GM12878 (cell line): Measurements from ENCODE around the gene SDF4. TPM values are rescaled to one million over a fixed set of nuclear protein-coding genes. Genes with fewer than 3 reads are reported as not detected.

Source experiments
- ATAC-seq: fragments of 200-7000 bp; cut with Tn5 transposase; 3 replicates; pipeline ENCODE4 v1.9.1; 2020; ENCODE audit warnings: mild to moderate bottlenecking, moderate library complexity
- BruUV-seq: library from RNA; stranded (reverse); fragments of 400-500 nt; replicated peaks from 2 replicates; lab custom pipeline; 2021; lab: Mats Ljungman, UMichigan
- CTCF ChIA-PET: fragments of 300-600 bp; sonication (Branson Sonifier 250); formaldehyde crosslinking; extraction: SDS; loops from one replicate; lab custom pipeline; 2021; ENCODE audit warnings: inconsistent platforms; lab: Yijun Ruan, JAX
- POLR2A ChIA-PET: fragments of 350-600 bp; formaldehyde crosslinking; extraction: SDS; loops from one replicate; lab custom pipeline; 2021; ENCODE audit warnings: inconsistent platforms; lab: Charles Lee
- RAD21 ChIA-PET: fragments of 300-600 bp; sonication (Branson Sonifier 250); formaldehyde crosslinking; loops from one replicate; lab custom pipeline; 2023; ENCODE audit warnings: antibody characterized with exemption; ENCODE audit not compliant: unreplicated experiment; lab: Charles Lee
- SMC1A ChIA-PET: fragments of 300-600 bp; sonication (Branson Sonifier 250); formaldehyde crosslinking; loops from one replicate; lab custom pipeline; 2023; ENCODE audit not compliant: unreplicated experiment, uncharacterized antibody; lab: Charles Lee
- DNase-seq: peaks from one replicate; pipeline ENCODE4 v3.0.0-alpha.2; 2011; ENCODE audit warnings: low read depth, low spot score
- FAIRE-seq: peaks from 3 replicates; lab custom pipeline; 2011; peaks lifted over from hg19 to GRCh38; lab: Jason Lieb, UNC
- H2AFZ ChIP-seq: 2 replicates; pipeline ENCODE4 v1.6.0; 2011; ENCODE audit warnings: low read depth, low read length, control low read depth; ENCODE audit not compliant: control insufficient read depth
- H3K27ac ChIP-seq: 2 replicates; pipeline ENCODE4 v1.5.1; 2011; ENCODE audit warnings: control low read depth; ENCODE audit not compliant: control insufficient read depth, insufficient read depth
- H3K27me3 ChIP-seq, 2 experiments: replicated peaks in 1 of 2; 2 replicates each; pipeline versions ENCODE4 v1.6.0 to v1.6.1; 2011; ENCODE audit warnings: low read length in 1 of 2; ENCODE audit not compliant: control insufficient read depth in 2 of 2, insufficient read depth in 2 of 2
- H3K36me3 ChIP-seq, 2 experiments: 2 replicates each; pipeline ENCODE4 v1.5.1; 2011; ENCODE audit warnings: low read length in 1 of 2; ENCODE audit not compliant: control insufficient read depth in 2 of 2, insufficient read depth in 2 of 2
- H3K4me1 ChIP-seq: 2 replicates; pipeline ENCODE4 v1.6.1; 2011; ENCODE audit warnings: mild to moderate bottlenecking, low read length, moderate library complexity, mixed read lengths; ENCODE audit not compliant: control insufficient read depth, insufficient read depth
- H3K4me2 ChIP-seq: 2 replicates; pipeline ENCODE4 v1.6.0; 2011; ENCODE audit warnings: control low read depth; ENCODE audit not compliant: control insufficient read depth, insufficient read depth
- H3K4me3 ChIP-seq: fragments of 200-600 bp; sonication (generic); 2 replicates; pipeline ENCODE4 v1.5.1; 2016
- H3K79me2 ChIP-seq: 2 replicates; pipeline ENCODE4 v1.6.0; 2011; ENCODE audit warnings: low read length; ENCODE audit not compliant: control insufficient read depth, insufficient read depth
- H3K9ac ChIP-seq: 2 replicates; pipeline ENCODE4 v1.8.0; 2011; ENCODE audit warnings: low read length, control low read depth, mixed read lengths; ENCODE audit not compliant: control insufficient read depth, insufficient read depth
- H3K9me3 ChIP-seq: replicated peaks from 3 replicates; pipeline ENCODE4 v1.5.1; 2011; ENCODE audit warnings: mild to moderate bottlenecking, low read length; ENCODE audit not compliant: control insufficient read depth, insufficient read depth
- H4K20me1 ChIP-seq: 2 replicates; pipeline ENCODE4 v1.6.0; 2011; ENCODE audit not compliant: control insufficient read depth, insufficient read depth
- CHD2 ChIP-seq: IDR thresholded peaks from 2 replicates; pipeline ENCODE4 v1.6.1; 2011; ENCODE audit warnings: low read depth, low read length, improper control_type of control experiment, borderline replicate concordance
- CREM ChIP-seq: IDR thresholded peaks from 2 replicates; pipeline ENCODE4 v1.6.1; 2014; ENCODE audit warnings: antibody characterized with exemption, low read depth
- EZH2 ChIP-seq: IDR thresholded peaks from 2 replicates; pipeline ENCODE4 v1.6.1; 2012; ENCODE audit warnings: low read depth, mild to moderate bottlenecking, control low read depth, inconsistent platforms, low read length, borderline replicate concordance; ENCODE audit not compliant: control insufficient read depth
- IKZF2 ChIP-seq, 2 experiments: fragments of 450-650 bp; IDR thresholded peaks; 2 replicates each; pipeline ENCODE4 v1.6.1; 2017; ENCODE audit warnings: mild to moderate bottlenecking in 2 of 2, moderate library complexity in 2 of 2
- IRF3 ChIP-seq: fragments of 450-650 bp; IDR thresholded peaks from 2 replicates; pipeline ENCODE4 v1.6.1; 2014; ENCODE audit warnings: mild to moderate bottlenecking
- IRF4 ChIP-seq: IDR thresholded peaks from 2 replicates; pipeline ENCODE4 v1.6.1; 2011; ENCODE audit warnings: low read depth, low read length
- KLF5 ChIP-seq: fragments of 450-650 bp; IDR thresholded peaks from 2 replicates; pipeline ENCODE4 v1.6.1; 2014; ENCODE audit warnings: mild to moderate bottlenecking; ENCODE audit not compliant: partially characterized antibody
- MEF2B ChIP-seq: fragments of 450-650 bp; IDR thresholded peaks from 2 replicates; pipeline ENCODE4 v1.6.1; 2018; ENCODE audit warnings: mild to moderate bottlenecking, moderate library complexity; ENCODE audit not compliant: partially characterized antibody, poor library complexity, severe bottlenecking
- NFXL1 ChIP-seq: fragments of 450-650 bp; IDR thresholded peaks from 2 replicates; pipeline ENCODE4 v1.6.1; 2017; ENCODE audit warnings: antibody characterized with exemption, mild to moderate bottlenecking, borderline replicate concordance
- NRF1 ChIP-seq: conservative IDR thresholded peaks from 2 replicates; pipeline ENCODE4 v1.6.1; 2011; ENCODE audit warnings: mild to moderate bottlenecking, low read depth, low read length, improper control_type of control experiment
- PBX3 ChIP-seq: IDR thresholded peaks from 2 replicates; pipeline ENCODE4 v1.6.1; 2011; ENCODE audit warnings: mild to moderate bottlenecking, low read depth, low read length, moderate library complexity; ENCODE audit not compliant: insufficient replicate concordance
- POLR2AphosphoS2 ChIP-seq: IDR thresholded peaks from 2 replicates; pipeline ENCODE4 v1.6.1; 2011; ENCODE audit warnings: low read depth, mild to moderate bottlenecking, low read length, improper control_type of control experiment, moderate library complexity
- TCF3 ChIP-seq: IDR thresholded peaks from 2 replicates; pipeline ENCODE4 v1.6.1; 2012; ENCODE audit warnings: low read depth, mild to moderate bottlenecking, low read length, borderline replicate concordance; ENCODE audit not compliant: insufficient read depth
- USF1 ChIP-seq: IDR thresholded peaks from 2 replicates; pipeline ENCODE4 v1.6.1; 2011; ENCODE audit warnings: borderline replicate concordance, low read depth, mild to moderate bottlenecking, moderate library complexity, mixed read lengths, low read length; ENCODE audit not compliant: insufficient read depth; ENCODE audit errors: extremely low read length
- ZNF592 ChIP-seq: fragments of 450-650 bp; IDR thresholded peaks from 2 replicates; pipeline ENCODE4 v1.6.1; 2017; ENCODE audit warnings: mild to moderate bottlenecking, moderate library complexity
- WGBS: methylation state at CpG from one replicate; pipeline ENCODE4 v1.1.6; 2016; ENCODE audit warnings: low lambda C conversion rate; ENCODE audit not compliant: insufficient replicate concordance, insufficient coverage; ENCODE audit errors: missing lambda C conversion rate; 5-methylcytosine and 5-hydroxymethylcytosine counted together
- in situ Hi-C: fragments of 300-500 bp; cut with MboI; formaldehyde crosslinking; loops from 9 replicates; pipeline ENCODE4 v1.14.3; 2018; ENCODE audit warnings: mixed read lengths
- intact Hi-C: fragments of 100-400 bp; cut with micrococcal nuclease; formaldehyde crosslinking; loops from one replicate; pipeline ENCODE4 v1.14.2; 2022; ENCODE audit not compliant: unreplicated experiment
- polyA plus RNA-seq, 11 experiments: library from polyadenylated mRNA; depleted of rRNA in 4 of 11; unstranded in 6 of 11; stranded (reverse) in 5 of 11; fragments of >200 nt; fragmentation: Nextera tagmentation in 4 of 11; fragmentation: Illumina TruSeq in 1 of 11; extraction: Ambion mirVana in 4 of 11; extraction: Trizol in 1 of 11; gene quantifications; 1 replicate in 1 of 11; 2 replicates in 10 of 11; pipeline versions ENCODE4 v1.2.1 to v1.2.3, GENCODE V29; 2011 to 2016; ENCODE audit warnings: inconsistent platforms in 2 of 11, missing spikeins in 2 of 11, low read depth in 1 of 11
- total RNA-seq, 4 experiments: library from RNA; depleted of rRNA in 3 of 4; stranded (reverse); fragments of >200 nt in 3 of 4; fragmentation: Illumina TruSeq in 1 of 4; extraction: Trizol in 1 of 4; gene quantifications; 2 replicates each; pipeline versions ENCODE4 v1.2.1 to v1.2.3, GENCODE V29; 2013 to 2021

SDF4 gene
- total and polyA plus RNA-seq, 10 of the 15 experiments (the other 5 are each of a cell fraction or from before 2014, with no cell fraction given), result 0.44 to 97.2 (median 40.2) TPM

- Histone ChIP-seq H3K4me3 (no peak overlapping the region), H3K9me3 (no peaks in the 10 kb centered on the region), H4K20me1 (no peaks in the 10 kb centered on the region), H3K4me1 (no peaks in the 10 kb centered on the region), H2AFZ (no peak overlapping the region), H3K79me2 (no peaks in the 10 kb centered on the region), H3K9ac (no peak overlapping the region), H3K27me3 (no peaks in the 10 kb centered on the region), H3K27ac (no peak overlapping the region), H3K4me2 (no peak overlapping the region), H3K36me3 (peaks cover 9 to 20% of the 10 kb centered on the region in 2 experiments; a peak in 3 of 4 replicates)
- ChIA-PET SMC1A (no interaction called here), POLR2A (interaction anchor here (0.6 kb wide), 1 partner anchor 284 kb away, joined by 3 read pairs; no protein-coding TSS in a partner anchor), RAD21 (no interaction called here), CTCF (interaction anchor here (1.3 kb wide), 1 partner anchor 135 kb away, joined by 3 read pairs; no protein-coding TSS in a partner anchor)
- in situ Hi-C loops, result no loop called here
- intact Hi-C loops, result no loop called here
- DNase-seq (no peak), ATAC-seq (no peak), FAIRE-seq (no peak)
- no TSS peak for BruUV-seq
- WGBS, result 98% methylated on average over 25 of the region's 31 CpGs
- no peak for TF ChIP-seq MEF2B
- no peak for TF ChIP-seq TCF3
- TF ChIP-seq CREM, result no peak
- no peak for TF ChIP-seq ZNF592
- TF ChIP-seq USF1, result no peak
- no peak for TF ChIP-seq NRF1
- no peak for TF ChIP-seq IKZF2 (IDR thresholded peaks at IDR 0.05)
- TF ChIP-seq IRF4, result no peak
- no peak for TF ChIP-seq CHD2
- no peak for TF ChIP-seq POLR2AphosphoS2
- no peak for TF ChIP-seq NFXL1
- TF ChIP-seq IRF3, result no peak
- no peak for TF ChIP-seq KLF5
- no peak for TF ChIP-seq PBX3
- no peak for TF ChIP-seq EZH2
Observed at GRCh38 chr1:1256956-1257871, 25.4 kb upstream of the SDF4 start.
